Tibial nerve (tissue), 4 donors: ENCODE measurements around the gene SORL1-AS1.

Experiments used
- DNase-seq, 2 donors: peaks; one replicate each; pipeline ENCODE4 v3.0.0-alpha.2; 2019; ENCODE audit warnings: low spot score in 2 of 2
- H3K27ac ChIP-seq, 4 donors: fragments of 200-600 bp; sonication (generic) in 3 of 4; one replicate each; pipeline ENCODE4 v1.5.1; 2017 to 2019; ENCODE audit warnings: mild to moderate bottlenecking in 1 of 4
- H3K27me3 ChIP-seq, 2 donors: fragments of 200-600 bp; sonication (generic) in 1 of 2; one replicate each; pipeline versions ENCODE4 v1.5.1 to v1.6.0; 2017 to 2019
- H3K36me3 ChIP-seq, 3 donors: fragments of 200-600 bp; sonication (generic); one replicate each; pipeline ENCODE4 v1.5.1; 2018 to 2019
- H3K4me1 ChIP-seq, 4 donors: fragments of 200-600 bp; sonication (generic) in 3 of 4; one replicate each; pipeline ENCODE4 v1.5.1; 2017 to 2019
- H3K4me3 ChIP-seq, 4 donors: fragments of 200-600 bp; sonication (generic) in 3 of 4; one replicate each; pipeline ENCODE4 v1.5.1; 2017 to 2019; ENCODE audit warnings: mild to moderate bottlenecking in 1 of 4, moderate library complexity in 1 of 4
- H3K9me3 ChIP-seq, 4 donors: fragments of 200-600 bp; sonication (generic) in 3 of 4; one replicate each; pipeline ENCODE4 v1.5.1; 2017 to 2019
- CTCF ChIP-seq, 5 experiments: fragments of 200-600 bp in 3 of 5; fragments of 450-650 bp in 2 of 5; sonication (generic) in 3 of 5; IDR thresholded peaks; one replicate each; pipeline ENCODE4 v1.5.1; 2016 to 2019; ENCODE audit warnings: antibody characterized with exemption in 5 of 5, mild to moderate bottlenecking in 3 of 5, moderate library complexity in 2 of 5
- EP300 ChIP-seq, 2 donors: sonication (generic); formaldehyde crosslinking; IDR thresholded peaks; one replicate each; pipeline ENCODE4 v1.6.1; 2017; ENCODE audit warnings: antibody characterized with exemption in 2 of 2, mild to moderate bottlenecking in 1 of 2
- POLR2A ChIP-seq, 2 donors: fragments of 450-650 bp; IDR thresholded peaks; one replicate each; pipeline ENCODE4 v1.6.1; 2017; ENCODE audit warnings: antibody characterized with exemption in 2 of 2, mild to moderate bottlenecking in 2 of 2, moderate library complexity in 2 of 2
- WGBS, 2 donors: methylation state at CpG; one replicate each; pipeline ENCODE4 v1.1.5; 2018; 5-methylcytosine and 5-hydroxymethylcytosine counted together

SORL1-AS1 gene

DNA sequence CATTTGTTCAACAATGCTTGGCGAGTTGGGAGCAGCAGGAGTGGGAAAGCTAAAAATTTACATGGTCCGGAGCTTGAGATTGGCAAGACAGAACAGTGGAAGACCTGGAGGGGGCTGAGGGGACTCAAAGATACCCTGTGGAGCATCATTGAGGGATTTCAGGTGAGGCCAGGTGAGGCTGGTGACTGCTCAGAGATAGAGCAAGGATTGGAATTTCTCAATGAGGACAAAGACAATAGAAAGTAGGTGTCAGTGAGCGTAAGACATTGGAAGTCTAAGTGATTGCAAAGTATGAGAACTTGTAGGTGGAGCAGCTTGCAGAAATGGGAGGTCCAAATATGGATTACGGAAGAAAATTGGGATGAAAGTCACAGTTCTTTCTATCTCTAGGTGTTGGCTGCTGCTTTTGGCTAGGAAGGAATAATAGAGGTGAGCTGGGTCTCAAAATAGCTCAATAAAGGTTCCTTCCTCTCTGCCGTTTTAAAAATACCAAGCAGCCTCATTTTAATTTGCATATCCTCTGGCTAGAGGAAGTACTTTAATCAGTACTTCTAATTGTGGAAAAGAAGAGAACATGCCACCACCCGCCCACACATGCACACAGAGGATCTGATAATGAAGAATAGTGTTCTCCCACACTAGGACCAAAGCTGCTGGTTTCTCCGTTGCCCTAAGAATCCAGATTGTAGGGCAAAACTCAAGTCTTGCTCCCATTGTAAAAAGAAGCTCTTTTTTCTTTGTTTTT is 41.8 kb upstream of the SORL1-AS1 start:
- Histone ChIP-seq H3K27ac (no peak overlapping the region), H3K4me3 (no peak overlapping the region), H3K27me3 (no peaks in the 10 kb centered on the region), H3K4me1 (peaks cover 0 to 8% (median 0%) of the 10 kb centered on the region in 4 donors), H3K36me3 (no peaks in the 10 kb centered on the region), H3K9me3 (no peaks in the 10 kb centered on the region)
- no peak for TF ChIP-seq CTCF (IDR thresholded peaks at IDR 0.05)
- no peak for TF ChIP-seq EP300 (IDR thresholded peaks at IDR 0.05)
- TF ChIP-seq POLR2A (IDR thresholded peaks at IDR 0.05) = no peak
- no peak for DNase-seq
- 59 to 64% methylated on average over 7 of the region's 7 CpGs for WGBS, 2 donors

- no peak overlapping the region for H3K27ac ChIP-seq
- TF ChIP-seq POLR2A (IDR thresholded peaks at IDR 0.05) (no peak), CTCF (IDR thresholded peaks at IDR 0.05) (no peak), EP300 (IDR thresholded peaks at IDR 0.05) (no peak)
- no peak overlapping the region for H3K4me3 ChIP-seq
- no peaks in the 10 kb centered on the region for H3K27me3 ChIP-seq
- no peaks in the 10 kb centered on the region for H3K9me3 ChIP-seq
- 96 to 98% methylated on average over 2 of the region's 2 CpGs for WGBS, 2 donors
- no peak for DNase-seq
- peaks cover 0 to 4% (median 0%) of the 10 kb centered on the region in 4 donors for H3K4me1 ChIP-seq
- no peaks in the 10 kb centered on the region for H3K36me3 ChIP-seq
These were observed 37.1 kb upstream of the SORL1-AS1 start for GRCh38 chr11:121489823-121490222.

DNA sequence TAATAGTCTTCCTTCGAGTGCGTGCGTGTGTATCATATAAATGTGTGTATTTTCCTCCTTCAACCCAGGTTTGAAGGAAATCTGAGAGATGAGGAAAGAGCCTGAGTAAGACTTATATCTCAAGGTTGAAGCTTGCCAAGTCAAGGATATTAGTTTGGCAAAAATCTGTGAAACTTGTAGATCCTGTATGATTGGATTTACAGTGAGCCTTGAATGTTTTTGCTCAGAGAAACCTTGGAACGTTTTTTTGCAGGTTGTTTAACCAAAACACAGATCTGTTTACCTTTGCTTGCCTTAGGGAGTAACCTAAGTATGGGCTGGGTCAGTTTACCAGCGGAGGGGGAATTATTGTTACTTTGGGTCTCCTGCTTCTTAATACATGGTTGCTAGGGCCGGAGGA is 35.9 kb upstream of the SORL1-AS1 start:
- no peak overlapping the region for H3K4me3 ChIP-seq
- no peaks in the 10 kb centered on the region for H3K4me1 ChIP-seq
- WGBS, 2 donors = 82 to 89% methylated on average over 6 of the region's 6 CpGs
- TF ChIP-seq POLR2A (IDR thresholded peaks at IDR 0.05) = no peak
- TF ChIP-seq CTCF (IDR thresholded peaks at IDR 0.05) = no peak
- no peak for TF ChIP-seq EP300 (IDR thresholded peaks at IDR 0.05)
- no peaks in the 10 kb centered on the region for H3K27me3 ChIP-seq
- no peak overlapping the region for H3K27ac ChIP-seq
- no peak for DNase-seq
- H3K36me3 ChIP-seq = no peaks in the 10 kb centered on the region
- H3K9me3 ChIP-seq = no peaks in the 10 kb centered on the region

DNA sequence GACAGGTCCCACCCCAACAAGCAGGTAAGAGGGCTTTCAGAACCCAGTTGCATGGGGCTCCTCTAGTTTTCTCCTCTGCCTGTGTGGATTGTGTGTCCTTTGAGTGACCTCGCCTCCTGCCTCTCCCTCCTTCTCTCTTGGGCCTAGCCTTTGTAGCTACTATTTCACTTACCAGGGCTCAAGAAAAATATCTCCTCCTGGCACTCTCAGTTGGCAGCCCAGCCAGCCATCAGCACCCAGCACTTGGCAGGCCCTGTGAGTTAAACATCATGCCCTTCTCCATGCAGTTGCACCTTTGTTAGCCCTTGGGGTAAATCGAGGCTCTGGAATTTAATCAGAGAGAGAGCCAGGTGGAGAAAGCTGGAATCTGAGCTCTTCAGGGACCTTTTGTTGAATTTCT is 35.4 kb upstream of the SORL1-AS1 start:
- DNase-seq = no peak
- 82 to 89% methylated on average over 2 of the region's 2 CpGs for WGBS, 2 donors
- Histone ChIP-seq H3K36me3 (no peaks in the 10 kb centered on the region), H3K27me3 (no peaks in the 10 kb centered on the region), H3K4me3 (no peak overlapping the region), H3K4me1 (no peaks in the 10 kb centered on the region), H3K9me3 (no peaks in the 10 kb centered on the region), H3K27ac (no peak overlapping the region)
- TF ChIP-seq EP300 (IDR thresholded peaks at IDR 0.05) (no peak), CTCF (IDR thresholded peaks at IDR 0.05) (no peak), POLR2A (IDR thresholded peaks at IDR 0.05) (no peak)

DNA sequence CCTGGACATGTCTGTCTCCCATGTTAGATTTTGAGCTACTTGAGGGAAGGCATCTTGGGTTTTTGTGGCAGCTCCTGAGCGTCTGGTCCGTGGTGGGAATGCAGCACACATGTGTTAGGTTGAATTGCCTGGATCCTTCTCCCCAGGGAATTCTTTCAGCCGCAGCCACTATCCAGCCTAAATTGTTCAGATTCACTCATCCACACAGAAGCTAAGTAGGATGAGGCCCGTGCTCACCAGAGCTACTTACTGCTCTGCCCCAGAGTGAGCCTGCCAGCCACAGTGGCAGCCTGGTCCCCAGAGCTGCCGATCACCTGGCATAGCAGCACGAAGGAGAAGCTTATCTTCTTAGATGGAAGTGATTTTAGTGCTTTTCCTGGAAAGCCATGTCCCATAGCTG is 34.4 kb upstream of the SORL1-AS1 start:
- Histone ChIP-seq H3K9me3 (no peaks in the 10 kb centered on the region), H3K4me1 (peaks cover 0 to 4% (median 0%) of the 10 kb centered on the region in 4 donors), H3K4me3 (no peak overlapping the region), H3K36me3 (no peaks in the 10 kb centered on the region), H3K27ac (no peak overlapping the region), H3K27me3 (no peaks in the 10 kb centered on the region)
- TF ChIP-seq CTCF (IDR thresholded peaks at IDR 0.05) (no peak), EP300 (IDR thresholded peaks at IDR 0.05) (no peak), POLR2A (IDR thresholded peaks at IDR 0.05) (no peak)
- WGBS, 2 donors = 69 to 91% methylated on average over 5 to 6 of the region's 6 CpGs
- DNase-seq = no peak
